Measurements from ENCODE around the gene PTPRD. TPM values are rescaled to one million over a fixed set of nuclear protein-coding genes. Genes with fewer than 3 reads are reported as not detected.
"Not testable (repeated sequence)": the region's sequence is repeated elsewhere in the genome, so short reads cannot be mapped to it uniquely, and the experiment has no call there.

The PTPRD gene
- total and polyA plus RNA-seq, 9 donors = 16.2 to 231 (median 85.8) TPM

DNA sequence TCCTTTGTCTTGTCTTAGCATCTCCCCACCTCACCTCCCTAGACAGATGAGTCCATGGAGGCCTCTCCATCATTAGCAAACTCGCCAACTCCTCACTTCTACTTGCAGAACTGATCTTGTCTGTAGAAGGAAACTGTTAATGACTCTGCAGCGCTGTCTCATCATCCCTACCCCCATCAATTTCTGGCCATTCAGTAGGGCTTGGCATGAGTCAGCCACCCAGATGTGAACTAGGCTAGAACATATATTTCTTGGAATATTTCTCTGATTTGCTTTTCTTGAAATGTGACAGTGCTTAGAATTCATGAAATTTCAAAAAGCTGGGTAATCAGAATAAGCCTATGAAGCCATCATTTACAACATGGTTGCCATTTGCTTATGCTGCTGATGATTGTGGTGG is 1688.2 kb downstream of the PTPRD start:
- intact Hi-C loops (cut with DNase I) = no loop called here
- TF ChIP-seq, protein P1, sequence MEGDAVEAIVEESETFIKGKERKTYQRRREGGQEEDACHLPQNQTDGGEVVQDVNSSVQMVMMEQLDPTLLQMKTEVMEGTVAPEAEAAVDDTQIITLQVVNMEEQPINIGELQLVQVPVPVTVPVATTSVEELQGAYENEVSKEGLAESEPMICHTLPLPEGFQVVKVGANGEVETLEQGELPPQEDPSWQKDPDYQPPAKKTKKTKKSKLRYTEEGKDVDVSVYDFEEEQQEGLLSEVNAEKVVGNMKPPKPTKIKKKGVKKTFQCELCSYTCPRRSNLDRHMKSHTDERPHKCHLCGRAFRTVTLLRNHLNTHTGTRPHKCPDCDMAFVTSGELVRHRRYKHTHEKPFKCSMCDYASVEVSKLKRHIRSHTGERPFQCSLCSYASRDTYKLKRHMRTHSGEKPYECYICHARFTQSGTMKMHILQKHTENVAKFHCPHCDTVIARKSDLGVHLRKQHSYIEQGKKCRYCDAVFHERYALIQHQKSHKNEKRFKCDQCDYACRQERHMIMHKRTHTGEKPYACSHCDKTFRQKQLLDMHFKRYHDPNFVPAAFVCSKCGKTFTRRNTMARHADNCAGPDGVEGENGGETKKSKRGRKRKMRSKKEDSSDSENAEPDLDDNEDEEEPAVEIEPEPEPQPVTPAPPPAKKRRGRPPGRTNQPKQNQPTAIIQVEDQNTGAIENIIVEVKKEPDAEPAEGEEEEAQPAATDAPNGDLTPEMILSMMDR (IDR thresholded peaks at IDR 0.05) = no peak
- TF ChIP-seq POLR2A (IDR thresholded peaks at IDR 0.05) (no peak), EP300 (IDR thresholded peaks at IDR 0.05) (no peak)
- Histone ChIP-seq H3K27me3 (no peaks in the 10 kb centered on the region), H3K4me1 (ENCODE audit: insufficient read depth) (no peaks in the 10 kb centered on the region), H3K36me3 (no peaks in the 10 kb centered on the region), H3K4me3 (no peak overlapping the region), H3K27ac (no peak overlapping the region), H3K9me3 (no peaks in the 10 kb centered on the region)
- DNase-seq = no peak
- WGBS, 3 donors = 94 to 98% (median 97%) methylated on average over 2 of the region's 2 CpGs

DNA sequence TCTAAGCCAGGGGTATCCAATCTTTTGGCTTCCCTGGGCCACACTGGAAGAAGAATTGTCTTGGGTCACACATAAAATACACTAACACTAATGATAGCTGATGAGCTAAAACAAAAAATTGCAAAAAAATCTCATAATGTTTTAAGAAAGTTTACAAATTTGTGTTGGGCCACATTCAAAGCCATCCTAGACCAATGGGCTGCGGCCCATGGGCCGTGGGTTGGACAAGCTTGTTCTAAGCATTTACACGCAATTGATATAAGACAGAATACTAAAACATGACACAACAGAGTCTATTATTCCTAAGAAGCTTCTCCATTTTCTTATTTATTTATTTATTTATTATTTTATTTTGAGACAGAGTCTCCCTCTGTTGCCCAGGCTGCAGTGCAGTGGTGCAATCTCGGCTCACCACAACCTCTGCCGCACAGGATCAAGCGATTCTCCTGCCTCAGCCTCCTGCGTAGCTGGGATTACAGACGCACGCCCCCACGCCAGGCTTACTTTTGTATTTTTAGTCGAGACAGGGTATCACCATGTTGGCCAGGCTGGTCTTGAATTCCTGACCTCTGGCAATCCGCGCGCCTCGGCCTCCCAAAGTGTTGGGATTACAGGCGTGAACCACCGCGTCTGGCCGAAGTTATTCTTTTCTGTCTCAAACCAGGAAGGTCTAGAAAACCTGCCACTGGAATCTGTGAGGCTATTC is 1692.2 kb downstream of the PTPRD start:
- DNase-seq; H3K27me3 ChIP-seq; H3K4me3 ChIP-seq; intact Hi-C loops (cut with DNase I); H3K9me3 ChIP-seq; H3K36me3 ChIP-seq; H3K27ac ChIP-seq; H3K4me1 ChIP-seq (ENCODE audit: insufficient read depth): not testable (repeated sequence)
- WGBS, 3 donors = 95 to 97% (median 95%) methylated on average over 19 of the region's 19 CpGs

DNA sequence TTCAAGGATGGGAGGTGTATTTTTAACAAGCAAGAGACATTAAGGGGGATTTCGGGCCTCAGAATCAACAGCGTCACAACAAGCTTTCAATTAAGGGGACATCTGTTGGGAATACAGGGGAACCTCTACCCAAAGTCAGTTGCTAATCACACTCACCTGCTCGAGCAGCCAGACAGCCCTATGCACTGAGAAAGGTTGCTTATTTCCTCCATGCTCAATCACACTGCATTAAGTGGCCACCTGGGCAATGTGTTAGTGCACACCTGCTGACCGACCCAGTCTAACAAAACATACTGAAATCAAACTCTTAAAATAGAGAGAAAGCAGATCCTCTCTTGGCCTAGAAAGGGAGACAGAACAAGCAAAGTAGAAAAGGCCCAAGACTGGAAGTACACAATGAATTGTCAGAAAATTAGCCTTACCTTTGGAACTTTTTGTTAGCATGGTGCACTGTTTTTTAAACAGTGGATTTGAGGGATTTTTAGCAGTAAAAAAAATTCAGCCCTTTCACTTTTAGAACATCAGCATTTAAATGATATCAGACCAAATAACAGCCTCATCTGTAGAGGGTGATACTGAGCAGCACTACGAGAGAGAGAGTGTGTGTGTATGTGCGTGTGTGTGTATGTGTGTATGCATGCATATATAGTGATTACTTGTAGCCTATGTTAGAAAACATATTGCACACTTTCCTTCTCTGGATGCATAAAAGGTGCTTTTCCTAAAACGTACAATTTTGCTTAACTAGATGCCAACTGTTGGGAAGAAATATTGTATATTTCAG is 1694.7 kb downstream of the PTPRD start:
- no peaks in the 10 kb centered on the region for H3K4me1 ChIP-seq (ENCODE audit: insufficient read depth)
- no peak for TF ChIP-seq POLR2A (IDR thresholded peaks at IDR 0.05)
- no peak for TF ChIP-seq EP300 (IDR thresholded peaks at IDR 0.05)
- TF ChIP-seq, protein P1 (IDR thresholded peaks at IDR 0.05) = no peak
- no peaks in the 10 kb centered on the region for H3K27me3 ChIP-seq
- 80 to 89% (median 88%) methylated on average over 7 of the region's 7 CpGs for WGBS, 3 donors
- intact Hi-C loops (cut with DNase I) = no loop called here
- H3K4me3 ChIP-seq = no peak overlapping the region
- H3K27ac ChIP-seq = no peak overlapping the region
- H3K9me3 ChIP-seq = no peaks in the 10 kb centered on the region
- no peak for DNase-seq
- H3K36me3 ChIP-seq = no peaks in the 10 kb centered on the region

DNA sequence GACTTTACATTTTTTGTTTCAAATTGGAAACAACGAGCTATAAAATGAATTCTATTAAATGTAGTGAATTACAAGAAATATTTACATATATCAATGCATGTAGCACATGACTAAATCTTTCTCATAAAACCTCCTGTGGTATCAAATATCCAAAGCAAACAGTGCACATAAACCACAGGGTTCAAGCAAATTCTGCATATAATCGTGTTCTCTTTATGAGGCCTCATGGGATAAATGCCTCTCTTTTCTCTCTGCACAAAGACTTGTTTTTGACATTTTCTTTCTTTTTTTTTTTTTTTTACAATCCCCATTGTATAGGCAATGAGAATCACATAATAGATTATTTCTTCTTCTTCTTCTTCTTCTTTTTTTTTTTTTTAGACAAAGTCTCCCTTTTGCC is 1696.0 kb downstream of the PTPRD start:
- no peak for TF ChIP-seq EP300 (IDR thresholded peaks at IDR 0.05)
- TF ChIP-seq, protein P1 (IDR thresholded peaks at IDR 0.05) = no peak
- TF ChIP-seq POLR2A (IDR thresholded peaks at IDR 0.05) = no peak
- intact Hi-C loops (cut with DNase I) = no loop called here
- WGBS, 3 donors = 85 to 91% (median 87%) methylated on average over 2 of the region's 2 CpGs

DNA sequence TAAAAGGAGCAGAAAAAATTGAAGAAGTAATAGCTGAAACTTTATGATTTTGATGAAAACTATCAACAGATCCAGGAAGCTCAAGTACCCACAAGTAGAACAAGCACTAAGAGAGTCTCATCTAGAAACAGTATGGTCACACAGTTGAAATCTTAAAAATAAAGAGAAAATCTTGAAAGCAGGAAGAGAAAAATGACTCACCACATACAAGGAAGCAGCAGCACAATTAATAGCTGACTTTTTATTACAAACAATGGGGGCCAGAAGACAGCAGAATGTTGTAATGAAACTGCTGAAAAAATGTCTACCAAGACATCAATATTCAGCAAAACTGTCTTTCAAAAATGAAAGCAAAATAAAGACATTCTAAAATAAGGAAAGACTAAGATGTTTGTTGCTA is 1704.9 kb downstream of the PTPRD start:
- no peaks in the 10 kb centered on the region for H3K36me3 ChIP-seq
- H3K27me3 ChIP-seq = no peaks in the 10 kb centered on the region
- TF ChIP-seq EP300 (IDR thresholded peaks at IDR 0.05) (no peak), POLR2A (IDR thresholded peaks at IDR 0.05) (no peak)
- TF ChIP-seq, protein P1 (IDR thresholded peaks at IDR 0.05) = no peak
- DNase-seq = no peak
- no peaks in the 10 kb centered on the region for H3K9me3 ChIP-seq
- intact Hi-C loops (cut with DNase I) = no loop called here
- H3K4me3 ChIP-seq = no peak overlapping the region
- H3K27ac ChIP-seq = no peak overlapping the region
- H3K4me1 ChIP-seq (ENCODE audit: insufficient read depth) = no peaks in the 10 kb centered on the region

More for the DNA sequence above, 1696.0 kb downstream of the PTPRD start:
- Histone ChIP-seq H3K9me3 (no peaks in the 10 kb centered on the region), H3K36me3 (no peaks in the 10 kb centered on the region), H3K27me3 (no peaks in the 10 kb centered on the region), H3K4me3 (no peak overlapping the region), H3K4me1 (ENCODE audit: insufficient read depth) (no peaks in the 10 kb centered on the region), H3K27ac (no peak overlapping the region)
- DNase-seq = no peak

All from ovary (tissue), 9 donors.